Kidney epithelial cell (primary cell): ENCODE results near the gene UBXN6. TPM values are rescaled to one million over a fixed set of nuclear protein-coding genes. Genes with fewer than 3 reads are reported as not detected.

Experiments
- DNase-seq: peaks from one replicate; pipeline ENCODE4 v3.0.0-alpha.2; 2010; ENCODE audit warnings: low read depth
- H3K27me3 ChIP-seq: 2 replicates; pipeline ENCODE4 v1.6.0; 2011; ENCODE audit warnings: low read length; ENCODE audit not compliant: control insufficient read depth, insufficient read depth
- H3K36me3 ChIP-seq: 2 replicates; pipeline ENCODE4 v1.5.1; 2011; ENCODE audit warnings: low read length; ENCODE audit not compliant: control insufficient read depth, insufficient read depth
- H3K4me3 ChIP-seq: 2 replicates; pipeline ENCODE4 v1.5.1; 2011; ENCODE audit warnings: low read depth, mild to moderate bottlenecking, control low read depth, low read length
- CTCF ChIP-seq: IDR thresholded peaks from 2 replicates; pipeline ENCODE4 v1.5.1; 2011; ENCODE audit warnings: mild to moderate bottlenecking, moderate library complexity, low read length, control low read depth, inconsistent platforms; ENCODE audit not compliant: insufficient read depth, poor library complexity, severe bottlenecking
- total RNA-seq: library from RNA; depleted of rRNA; stranded (reverse); fragments of >200 nt; gene quantifications from 2 replicates; pipeline ENCODE4 v1.2.3, GENCODE V29; 2015

The UBXN6 gene
- 62.3 and 66.0 TPM in 2 replicates for total RNA-seq

- Histone ChIP-seq H3K27me3 (no peaks in the 10 kb centered on the region), H3K4me3 (peak within 1 kb of the TSS; percentile 65), H3K36me3 (no peaks in the 10 kb centered on the region)
- DNase-seq = peak; percentile 94
- TF ChIP-seq CTCF = no peak
Observed at GRCh38 chr19:4457654-4458395, at the start of gene UBXN6. TSS of gene UBXN6 (minus strand) at chr19:4457794. CDS start at chr19:4457697, 97 bp downstream.

GRCh38 chr19:4507150-4507452, 49.5 kb upstream of the UBXN6 start:
- TF ChIP-seq CTCF = no peak
- Histone ChIP-seq H3K4me3 (no peak overlapping the region), H3K36me3 (peaks cover 1% of the 10 kb centered on the region), H3K27me3 (no peaks in the 10 kb centered on the region)
- no peak for DNase-seq

GRCh38 chr19:4506449-4507149, 49.0 kb upstream of the UBXN6 start:
- Histone ChIP-seq H3K27me3 (no peaks in the 10 kb centered on the region), H3K4me3 (no peak overlapping the region), H3K36me3 (peaks cover 1% of the 10 kb centered on the region)
- no peak for TF ChIP-seq CTCF
- peak; percentile 9 for DNase-seq

GRCh38 chr19:4505570-4506448, 48.2 kb upstream of the UBXN6 start:
- Histone ChIP-seq H3K27me3 (no peaks in the 10 kb centered on the region), H3K4me3 (no peak overlapping the region), H3K36me3 (peaks cover 1% of the 10 kb centered on the region)
- no peak for DNase-seq
- no peak for TF ChIP-seq CTCF

GRCh38 chr19:4504891-4505569, 47.4 kb upstream of the UBXN6 start:
- H3K36me3 ChIP-seq = peaks cover 1% of the 10 kb centered on the region
- no peaks in the 10 kb centered on the region for H3K27me3 ChIP-seq
- no peak for TF ChIP-seq CTCF
- H3K4me3 ChIP-seq = no peak overlapping the region
- DNase-seq = no peak
